Lower lobe of right lung (tissue), 2 donors: ENCODE measurements around the gene UBE3C. TPM values are rescaled to one million over a fixed set of nuclear protein-coding genes. Genes with fewer than 3 reads are reported as not detected.

Source experiments
- ATAC-seq, 2 donors: fragments of 200-7000 bp; cut with Tn5 transposase; one replicate each; pipeline ENCODE4 v1.9.1; 2020 to 2022; ENCODE audit warnings: mild to moderate bottlenecking in 2 of 2, moderate library complexity in 2 of 2
- DNase-seq: peaks from one replicate; pipeline ENCODE4 v3.0.0-alpha.2; 2020
- H3K27ac ChIP-seq: fragments of 200-600 bp; one replicate; pipeline ENCODE4 v1.8.0; 2022
- H3K27me3 ChIP-seq: fragments of 200-600 bp; one replicate; pipeline ENCODE4 v1.8.0; 2022; ENCODE audit warnings: low read depth
- H3K36me3 ChIP-seq: fragments of 200-600 bp; one replicate; pipeline ENCODE4 v1.8.0; 2022; ENCODE audit warnings: mild to moderate bottlenecking
- H3K4me1 ChIP-seq: fragments of 200-600 bp; one replicate; pipeline ENCODE4 v1.8.0; 2022
- H3K4me3 ChIP-seq: fragments of 200-600 bp; one replicate; pipeline ENCODE4 v1.8.0; 2022; ENCODE audit warnings: mild to moderate bottlenecking
- H3K9me3 ChIP-seq: fragments of 200-600 bp; one replicate; pipeline ENCODE4 v1.8.0; 2022
- CTCF ChIP-seq: fragments of 200-600 bp; IDR thresholded peaks from one replicate; pipeline ENCODE4 v1.8.0; 2022; ENCODE audit warnings: antibody characterized with exemption, mild to moderate bottlenecking
- intact Hi-C: fragments of 100-400 bp; cut with DNase I; formaldehyde crosslinking; loops from one replicate; pipeline ENCODE4 v1.11.0; 2022
- total RNA-seq: library from RNA; stranded (reverse); fragmentation: NEBNext Ultra II Directional; extraction: Animal tissue kit (Norgen Biotek cat#: 25700); gene quantifications from one replicate; pipeline ENCODE4 v1.2.1, GENCODE V29; 2021
- donor health status: DM: no; HTN: yes; CAD: no; lungs with severe emphysema.

UBE3C gene
- total RNA-seq, 1 donor from 2014 or later, result 55.7 TPM

DNA sequence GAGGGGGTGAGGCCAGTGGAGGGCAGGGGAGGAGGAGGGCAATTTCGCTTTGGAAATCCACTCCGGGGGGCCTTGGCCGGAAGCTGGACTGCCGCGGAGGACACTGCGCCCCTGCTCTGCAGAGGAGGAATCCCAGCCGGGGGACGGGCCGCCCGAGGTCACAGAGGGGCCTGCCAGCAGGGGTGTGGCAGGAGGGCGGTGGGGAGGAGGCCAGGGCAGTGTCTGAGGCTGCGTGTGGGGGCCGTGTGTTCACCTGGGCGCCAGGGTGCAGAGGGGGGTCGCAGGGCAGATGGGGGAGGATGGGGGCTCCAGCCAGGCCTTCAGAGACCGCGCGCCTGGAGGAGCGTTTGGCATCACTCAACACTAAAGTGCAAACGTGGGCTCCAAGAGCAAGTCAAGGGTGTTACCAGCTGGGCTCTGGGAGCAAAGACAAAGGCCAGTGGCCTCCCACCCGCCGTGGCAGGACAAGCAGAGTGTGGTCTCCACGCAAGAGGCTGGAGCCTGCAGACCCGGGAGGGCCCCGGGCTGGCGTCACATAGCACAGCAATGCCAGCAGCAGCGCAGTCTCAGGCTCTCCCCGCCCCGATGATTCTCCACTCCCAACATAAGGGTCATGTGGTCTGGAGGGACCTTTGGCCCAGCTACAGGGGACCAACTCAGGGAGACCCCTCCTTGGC, 152.8 kb downstream of the UBE3C start:
- H3K36me3 ChIP-seq, result no peaks in the 10 kb centered on the region
- H3K4me1 ChIP-seq, result no peaks in the 10 kb centered on the region
- ATAC-seq (no peak), DNase-seq (no peak)
- H3K27ac ChIP-seq, result no peak overlapping the region
- no peak overlapping the region for H3K4me3 ChIP-seq
- no peaks in the 10 kb centered on the region for H3K9me3 ChIP-seq
- no peak for TF ChIP-seq CTCF
- intact Hi-C loops, result no loop called here
- no peaks in the 10 kb centered on the region for H3K27me3 ChIP-seq

DNA sequence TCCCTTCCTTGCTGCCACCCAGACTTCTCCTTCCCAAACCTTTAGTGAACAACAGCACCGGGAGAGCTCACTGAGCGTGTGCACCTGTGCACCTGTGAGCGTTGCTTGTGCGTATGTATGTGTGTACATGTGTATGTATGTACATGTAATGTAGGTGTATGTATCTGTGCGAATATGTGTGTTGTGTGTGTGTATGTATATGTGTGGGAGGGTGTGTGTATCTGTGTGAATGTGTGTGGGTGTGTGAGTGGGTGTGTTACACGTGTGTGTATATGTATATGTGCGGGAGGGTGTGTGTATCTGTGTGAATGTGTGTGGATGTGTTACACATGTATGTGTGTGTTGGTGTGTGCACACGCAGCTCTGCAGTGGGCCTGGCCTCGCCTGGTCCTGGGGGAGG, 153.5 kb downstream of the UBE3C start:
- no peak for TF ChIP-seq CTCF
- DNase-seq (no peak), ATAC-seq (peak in 1 of 2 donors; percentile 5)
- intact Hi-C loops, result no loop called here
- Histone ChIP-seq H3K9me3 (no peaks in the 10 kb centered on the region), H3K27ac (no peak overlapping the region), H3K4me1 (no peaks in the 10 kb centered on the region), H3K27me3 (no peaks in the 10 kb centered on the region), H3K4me3 (no peak overlapping the region), H3K36me3 (no peaks in the 10 kb centered on the region)

GRCh38 chr7:157292770-157293412, 154.2 kb downstream of the UBE3C start:
- intact Hi-C loops, result no loop called here
- no peaks in the 10 kb centered on the region for H3K9me3 ChIP-seq
- H3K4me3 ChIP-seq, result no peak overlapping the region
- ATAC-seq (peak; percentile 57 to 76), DNase-seq (no peak)
- H3K27ac ChIP-seq, result no peak overlapping the region
- no peaks in the 10 kb centered on the region for H3K4me1 ChIP-seq
- TF ChIP-seq CTCF, result no peak
- H3K27me3 ChIP-seq, result no peaks in the 10 kb centered on the region
- no peaks in the 10 kb centered on the region for H3K36me3 ChIP-seq

- Histone ChIP-seq H3K27me3 (no peaks in the 10 kb centered on the region), H3K4me3 (no peak overlapping the region), H3K36me3 (no peaks in the 10 kb centered on the region), H3K9me3 (no peaks in the 10 kb centered on the region), H3K4me1 (no peaks in the 10 kb centered on the region), H3K27ac (no peak overlapping the region)
- TF ChIP-seq CTCF, result no peak
- intact Hi-C loops, result no loop called here
- DNase-seq (no peak), ATAC-seq (no peak)
These were observed 154.7 kb downstream of the UBE3C start for GRCh38 chr7:157293413-157293788.

- no peak for TF ChIP-seq CTCF
- no peak for DNase-seq
These were observed 156.0 kb downstream of the UBE3C start for GRCh38 chr7:157294773-157295172.

More at GRCh38 chr7:157294773-157295172, 156.0 kb downstream of the UBE3C start:
- Histone ChIP-seq H3K36me3 (no peaks in the 10 kb centered on the region), H3K4me1 (no peaks in the 10 kb centered on the region), H3K4me3 (no peak overlapping the region), H3K27me3 (no peaks in the 10 kb centered on the region), H3K9me3 (no peaks in the 10 kb centered on the region), H3K27ac (no peak overlapping the region)
- ATAC-seq, result no peak
- intact Hi-C loops, result no loop called here
